ENCODE measurements around the gene MEIS2.

DNA sequence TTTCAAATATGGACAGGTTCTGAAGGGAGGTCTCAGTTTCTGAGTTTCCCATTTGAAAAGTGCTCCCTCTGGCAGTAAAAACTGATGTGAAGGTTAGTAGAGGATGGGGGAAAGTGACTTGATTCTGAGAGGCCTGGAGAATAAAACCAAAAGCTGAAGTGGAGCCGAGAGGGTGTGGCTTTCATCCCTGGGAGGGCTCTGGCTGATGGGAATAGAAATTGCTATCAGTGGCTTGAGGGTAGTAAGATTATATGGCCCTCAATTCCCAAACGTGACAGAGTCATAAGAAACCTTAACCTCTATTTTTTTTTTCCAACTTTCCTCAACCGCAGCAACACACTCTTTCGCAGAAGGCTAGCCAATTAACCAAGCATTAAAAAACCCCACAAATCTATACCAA lies 185.9 kb downstream of the MEIS2 start:
- TF ChIP-seq, protein P1, sequence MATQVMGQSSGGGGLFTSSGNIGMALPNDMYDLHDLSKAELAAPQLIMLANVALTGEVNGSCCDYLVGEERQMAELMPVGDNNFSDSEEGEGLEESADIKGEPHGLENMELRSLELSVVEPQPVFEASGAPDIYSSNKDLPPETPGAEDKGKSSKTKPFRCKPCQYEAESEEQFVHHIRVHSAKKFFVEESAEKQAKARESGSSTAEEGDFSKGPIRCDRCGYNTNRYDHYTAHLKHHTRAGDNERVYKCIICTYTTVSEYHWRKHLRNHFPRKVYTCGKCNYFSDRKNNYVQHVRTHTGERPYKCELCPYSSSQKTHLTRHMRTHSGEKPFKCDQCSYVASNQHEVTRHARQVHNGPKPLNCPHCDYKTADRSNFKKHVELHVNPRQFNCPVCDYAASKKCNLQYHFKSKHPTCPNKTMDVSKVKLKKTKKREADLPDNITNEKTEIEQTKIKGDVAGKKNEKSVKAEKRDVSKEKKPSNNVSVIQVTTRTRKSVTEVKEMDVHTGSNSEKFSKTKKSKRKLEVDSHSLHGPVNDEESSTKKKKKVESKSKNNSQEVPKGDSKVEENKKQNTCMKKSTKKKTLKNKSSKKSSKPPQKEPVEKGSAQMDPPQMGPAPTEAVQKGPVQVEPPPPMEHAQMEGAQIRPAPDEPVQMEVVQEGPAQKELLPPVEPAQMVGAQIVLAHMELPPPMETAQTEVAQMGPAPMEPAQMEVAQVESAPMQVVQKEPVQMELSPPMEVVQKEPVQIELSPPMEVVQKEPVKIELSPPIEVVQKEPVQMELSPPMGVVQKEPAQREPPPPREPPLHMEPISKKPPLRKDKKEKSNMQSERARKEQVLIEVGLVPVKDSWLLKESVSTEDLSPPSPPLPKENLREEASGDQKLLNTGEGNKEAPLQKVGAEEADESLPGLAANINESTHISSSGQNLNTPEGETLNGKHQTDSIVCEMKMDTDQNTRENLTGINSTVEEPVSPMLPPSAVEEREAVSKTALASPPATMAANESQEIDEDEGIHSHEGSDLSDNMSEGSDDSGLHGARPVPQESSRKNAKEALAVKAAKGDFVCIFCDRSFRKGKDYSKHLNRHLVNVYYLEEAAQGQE (IDR thresholded peaks at IDR 0.05; ENCODE audit: insufficient replicate concordance, low read depth): no peak
- TF ChIP-seq, protein P2, sequence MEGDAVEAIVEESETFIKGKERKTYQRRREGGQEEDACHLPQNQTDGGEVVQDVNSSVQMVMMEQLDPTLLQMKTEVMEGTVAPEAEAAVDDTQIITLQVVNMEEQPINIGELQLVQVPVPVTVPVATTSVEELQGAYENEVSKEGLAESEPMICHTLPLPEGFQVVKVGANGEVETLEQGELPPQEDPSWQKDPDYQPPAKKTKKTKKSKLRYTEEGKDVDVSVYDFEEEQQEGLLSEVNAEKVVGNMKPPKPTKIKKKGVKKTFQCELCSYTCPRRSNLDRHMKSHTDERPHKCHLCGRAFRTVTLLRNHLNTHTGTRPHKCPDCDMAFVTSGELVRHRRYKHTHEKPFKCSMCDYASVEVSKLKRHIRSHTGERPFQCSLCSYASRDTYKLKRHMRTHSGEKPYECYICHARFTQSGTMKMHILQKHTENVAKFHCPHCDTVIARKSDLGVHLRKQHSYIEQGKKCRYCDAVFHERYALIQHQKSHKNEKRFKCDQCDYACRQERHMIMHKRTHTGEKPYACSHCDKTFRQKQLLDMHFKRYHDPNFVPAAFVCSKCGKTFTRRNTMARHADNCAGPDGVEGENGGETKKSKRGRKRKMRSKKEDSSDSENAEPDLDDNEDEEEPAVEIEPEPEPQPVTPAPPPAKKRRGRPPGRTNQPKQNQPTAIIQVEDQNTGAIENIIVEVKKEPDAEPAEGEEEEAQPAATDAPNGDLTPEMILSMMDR (IDR thresholded peaks at IDR 0.05; ENCODE audit: insufficient read depth, low read length): no peak
